OCI-LY1 (cell line): Measurements from ENCODE around the gene MTX3.

Experiments
- H2AFZ ChIP-seq: fragments of 200-600 bp; sonication (generic), shearing (Covaris generic); 2 replicates; pipeline ENCODE4 v1.6.0; 2014; ENCODE audit warnings: antibody characterized with exemption, mild to moderate bottlenecking, low read length
- H3F3A ChIP-seq: fragments of 200-600 bp; sonication (generic), shearing (Covaris generic); 2 replicates; pipeline ENCODE4 v1.6.0; 2014; ENCODE audit warnings: mild to moderate bottlenecking, antibody characterized with exemption, low read length, moderate library complexity; ENCODE audit not compliant: insufficient read depth
- H3K27ac ChIP-seq: fragments of 200-600 bp; sonication (generic); 2 replicates; pipeline ENCODE4 v1.5.1; 2014; ENCODE audit warnings: low read length, mixed run types, mild to moderate bottlenecking, low read depth; ENCODE audit not compliant: poor library complexity, severe bottlenecking
- H3K27me3 ChIP-seq: fragments of 200-600 bp; sonication (generic); 2 replicates; pipeline ENCODE4 v1.6.0; 2014; ENCODE audit warnings: antibody characterized with exemption, mild to moderate bottlenecking, low read length, moderate library complexity; ENCODE audit not compliant: insufficient read depth
- H3K36me3 ChIP-seq: fragments of 200-600 bp; sonication (generic); 2 replicates; pipeline ENCODE4 v1.6.1; 2014; ENCODE audit warnings: mild to moderate bottlenecking, antibody characterized with exemption, low read length, moderate library complexity, mixed read lengths; ENCODE audit not compliant: insufficient read depth
- H3K4me1 ChIP-seq: fragments of 200-600 bp; sonication (generic); 2 replicates; pipeline ENCODE4 v1.5.1; 2014; ENCODE audit warnings: mild to moderate bottlenecking, low read length, moderate library complexity; ENCODE audit not compliant: insufficient read depth, severe bottlenecking
- H3K4me2 ChIP-seq: fragments of 200-600 bp; sonication (generic), shearing (Covaris generic); 2 replicates; pipeline ENCODE4 v1.6.1; 2014; ENCODE audit warnings: low read length
- H3K4me3 ChIP-seq: fragments of 200-600 bp; sonication (generic); 2 replicates; pipeline ENCODE4 v1.5.1; 2014; ENCODE audit warnings: low read length, low read depth, mild to moderate bottlenecking, mixed read lengths; ENCODE audit not compliant: poor library complexity, severe bottlenecking
- H3K79me2 ChIP-seq: fragments of 200-600 bp; shearing (Covaris generic); 2 replicates; pipeline ENCODE4 v1.6.1; 2016; ENCODE audit warnings: mixed run types, low read length, mixed read lengths; ENCODE audit not compliant: insufficient read depth
- H3K9ac ChIP-seq: fragments of 200-600 bp; sonication (generic), shearing (Covaris generic); 2 replicates; pipeline ENCODE4 v1.6.1; 2014; ENCODE audit warnings: mild to moderate bottlenecking, low read length, mixed read lengths
- H3K9me2 ChIP-seq: fragments of 200-600 bp; sonication (generic), shearing (Covaris generic); 2 replicates; pipeline ENCODE4 v1.6.1; 2014; ENCODE audit warnings: low read depth, mild to moderate bottlenecking, low read length, mixed read lengths
- H3K9me3 ChIP-seq: fragments of 200-600 bp; shearing (Covaris generic); 2 replicates; pipeline ENCODE4 v1.6.1; 2014; ENCODE audit warnings: low read length, mixed read lengths
- H4K20me1 ChIP-seq: fragments of 200-600 bp; sonication (generic), shearing (Covaris generic); 2 replicates; pipeline ENCODE4 v1.6.0; 2016; ENCODE audit warnings: mild to moderate bottlenecking, low read length; ENCODE audit not compliant: insufficient read depth
- EZH2 ChIP-seq: fragments of 200-600 bp; sonication (generic), shearing (Covaris generic); IDR thresholded peaks from 2 replicates; pipeline ENCODE4 v1.8.0; 2017; ENCODE audit warnings: borderline replicate concordance, mixed run types, mild to moderate bottlenecking, antibody characterized with exemption, low read length, moderate library complexity, mixed read lengths
- TF ChIP-seq, protein P1 (sequence below): fragments of 200-600 bp; sonication (generic), shearing (Covaris generic); IDR thresholded peaks from 2 replicates; pipeline ENCODE4 v1.5.1; 2017; ENCODE audit warnings: mild to moderate bottlenecking, antibody characterized with exemption, low read length, moderate library complexity, mixed read lengths

MTX3 gene

DNA sequence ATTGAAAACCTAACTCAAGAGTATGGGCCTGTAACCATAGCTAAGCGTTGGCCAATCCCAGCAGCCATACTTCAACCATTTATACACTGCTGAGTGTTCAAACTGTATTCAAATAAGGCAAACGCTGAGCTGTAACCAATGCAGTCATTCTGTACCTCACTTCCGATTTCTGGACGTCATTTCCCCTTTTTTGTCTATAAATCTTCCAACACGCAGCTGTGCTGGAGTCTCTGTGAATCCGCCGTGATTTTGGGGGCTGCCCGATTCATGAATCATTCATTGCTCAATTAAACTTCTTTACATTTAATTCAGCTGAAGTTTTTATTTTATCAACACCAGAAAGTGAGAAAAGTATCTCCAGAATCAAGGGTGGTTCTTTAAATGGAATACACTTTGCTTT is 31.7 kb downstream of the MTX3 start:
- H3K27ac ChIP-seq: no peak overlapping the region
- H4K20me1 ChIP-seq: no peaks in the 10 kb centered on the region
- no peaks in the 10 kb centered on the region for H3K79me2 ChIP-seq
- no peak overlapping the region for H3K4me3 ChIP-seq
- no peaks in the 10 kb centered on the region for H3F3A ChIP-seq
- TF ChIP-seq, protein P1, sequence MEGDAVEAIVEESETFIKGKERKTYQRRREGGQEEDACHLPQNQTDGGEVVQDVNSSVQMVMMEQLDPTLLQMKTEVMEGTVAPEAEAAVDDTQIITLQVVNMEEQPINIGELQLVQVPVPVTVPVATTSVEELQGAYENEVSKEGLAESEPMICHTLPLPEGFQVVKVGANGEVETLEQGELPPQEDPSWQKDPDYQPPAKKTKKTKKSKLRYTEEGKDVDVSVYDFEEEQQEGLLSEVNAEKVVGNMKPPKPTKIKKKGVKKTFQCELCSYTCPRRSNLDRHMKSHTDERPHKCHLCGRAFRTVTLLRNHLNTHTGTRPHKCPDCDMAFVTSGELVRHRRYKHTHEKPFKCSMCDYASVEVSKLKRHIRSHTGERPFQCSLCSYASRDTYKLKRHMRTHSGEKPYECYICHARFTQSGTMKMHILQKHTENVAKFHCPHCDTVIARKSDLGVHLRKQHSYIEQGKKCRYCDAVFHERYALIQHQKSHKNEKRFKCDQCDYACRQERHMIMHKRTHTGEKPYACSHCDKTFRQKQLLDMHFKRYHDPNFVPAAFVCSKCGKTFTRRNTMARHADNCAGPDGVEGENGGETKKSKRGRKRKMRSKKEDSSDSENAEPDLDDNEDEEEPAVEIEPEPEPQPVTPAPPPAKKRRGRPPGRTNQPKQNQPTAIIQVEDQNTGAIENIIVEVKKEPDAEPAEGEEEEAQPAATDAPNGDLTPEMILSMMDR: no peak
- no peak for TF ChIP-seq EZH2
- no peaks in the 10 kb centered on the region for H3K9me2 ChIP-seq
- H2AFZ ChIP-seq: no peak overlapping the region
- no peaks in the 10 kb centered on the region for H3K27me3 ChIP-seq
- H3K4me2 ChIP-seq: no peak overlapping the region
- no peaks in the 10 kb centered on the region for H3K36me3 ChIP-seq
- no peak overlapping the region for H3K9ac ChIP-seq
- no peaks in the 10 kb centered on the region for H3K9me3 ChIP-seq
- no peaks in the 10 kb centered on the region for H3K4me1 ChIP-seq

- H3K9me3 ChIP-seq: no peaks in the 10 kb centered on the region
- H2AFZ ChIP-seq: no peak overlapping the region
- no peaks in the 10 kb centered on the region for H3F3A ChIP-seq
- no peak overlapping the region for H3K9ac ChIP-seq
- no peaks in the 10 kb centered on the region for H3K9me2 ChIP-seq
- no peaks in the 10 kb centered on the region for H3K4me1 ChIP-seq
- H3K27ac ChIP-seq: no peak overlapping the region
- no peak overlapping the region for H3K4me2 ChIP-seq
- TF ChIP-seq EZH2: no peak
- TF ChIP-seq, protein P1: no peak
- no peaks in the 10 kb centered on the region for H4K20me1 ChIP-seq
- no peak overlapping the region for H3K4me3 ChIP-seq
- H3K36me3 ChIP-seq: no peaks in the 10 kb centered on the region
- no peaks in the 10 kb centered on the region for H3K79me2 ChIP-seq
- no peaks in the 10 kb centered on the region for H3K27me3 ChIP-seq
Observed at GRCh38 chr5:79955941-79956670, 35.0 kb downstream of the MTX3 start.

DNA sequence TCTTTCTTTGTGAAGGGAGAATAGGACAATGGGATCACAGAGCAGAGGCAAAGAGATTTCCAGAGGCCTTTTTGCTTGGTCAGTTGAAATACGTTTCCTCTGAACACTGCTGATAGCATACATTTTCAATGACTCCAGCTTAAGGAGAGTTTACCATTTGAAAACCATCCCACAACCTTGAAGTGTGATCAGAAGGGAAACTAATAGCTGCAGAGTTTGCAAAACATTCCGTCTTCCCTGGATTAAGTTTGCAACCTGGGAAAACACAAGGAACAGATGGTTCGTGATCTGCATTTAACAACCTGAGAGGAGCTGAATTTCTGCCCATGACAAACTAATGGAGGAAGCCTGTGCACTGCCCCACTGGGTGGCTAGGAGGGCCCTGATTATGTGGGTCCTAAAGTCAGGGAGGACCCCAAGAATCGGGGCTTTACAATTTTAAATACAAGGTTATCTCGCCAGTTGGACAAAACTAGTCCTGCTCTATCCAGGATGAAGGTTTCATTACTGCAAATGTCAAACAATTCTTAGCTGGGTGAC is 35.6 kb downstream of the MTX3 start:
- no peak overlapping the region for H3K9ac ChIP-seq
- no peaks in the 10 kb centered on the region for H3K9me3 ChIP-seq
- no peaks in the 10 kb centered on the region for H3F3A ChIP-seq
- no peak overlapping the region for H3K4me2 ChIP-seq
- no peak overlapping the region for H2AFZ ChIP-seq
- H3K4me1 ChIP-seq: no peaks in the 10 kb centered on the region
- H3K27ac ChIP-seq: no peak overlapping the region
- H3K4me3 ChIP-seq: no peak overlapping the region
- no peaks in the 10 kb centered on the region for H3K9me2 ChIP-seq
- H4K20me1 ChIP-seq: no peaks in the 10 kb centered on the region
- TF ChIP-seq EZH2: no peak
- TF ChIP-seq, protein P1: no peak
- no peaks in the 10 kb centered on the region for H3K79me2 ChIP-seq
- no peaks in the 10 kb centered on the region for H3K36me3 ChIP-seq
- H3K27me3 ChIP-seq: no peaks in the 10 kb centered on the region
